Measurements from ENCODE around the gene PTP4A2.

GRCh38 chr1:31930836-31931592, 7.2 kb downstream of the PTP4A2 start:
- TF ChIP-seq CTCF (IDR thresholded peaks at IDR 0.05) (no peak), POLR2A (IDR thresholded peaks at IDR 0.05) (no peak), POLR2AphosphoS5 (IDR thresholded peaks at IDR 0.05) (no peak)

All from breast epithelium (tissue), 3 donors.